Left ventricle myocardium superior (tissue), 1 donor: ENCODE data around the gene TMEM54. TPM values are rescaled to one million over a fixed set of nuclear protein-coding genes. Genes with fewer than 3 reads are reported as not detected.

ENCODE experiments used
- ATAC-seq: fragments of 200-7000 bp; cut with Tn5 transposase; one replicate; pipeline ENCODE4 v1.9.1; 2020; ENCODE audit warnings: mild to moderate bottlenecking, moderate library complexity
- DNase-seq: peaks from one replicate; pipeline ENCODE4 v3.0.0-alpha.2; 2020
- intact Hi-C: fragments of 100-400 bp; cut with micrococcal nuclease; formaldehyde crosslinking; loops from one replicate; pipeline ENCODE4 v1.11.0; 2022
- total RNA-seq: library from RNA; stranded (reverse); fragmentation: NEBNext Ultra II Directional; extraction: Animal tissue kit (Norgen Biotek cat#: 25700); gene quantifications from one replicate; pipeline ENCODE4 v1.2.1, GENCODE V29; 2021
- donor health status: DM: no; HTN: yes; CAD: no; lungs with severe emphysema.

Gene TMEM54
- total RNA-seq, 1 donor from 2014 or later = 6.7 TPM

- ATAC-seq (peak; percentile 55), DNase-seq (peak; percentile 62)
- intact Hi-C loops = no loop called here
These were observed 30.4 kb downstream of the TMEM54 start, which contains the start of gene FNDC5 for GRCh38 chr1:32870615-32871363. FNDC5 (minus strand) TSS chr1:32870912.

GRCh38 chr1:32869923-32870614 lies 31.1 kb downstream of the TMEM54 start:
- DNase-seq (no peak), ATAC-seq (peak; percentile 23)
- intact Hi-C loops = no loop called here

- ATAC-seq (no peak), DNase-seq (no peak)
- intact Hi-C loops = no loop called here
These were observed 32.3 kb downstream of the TMEM54 start for GRCh38 chr1:32868806-32869455.

GRCh38 chr1:32868085-32868484 lies 33.1 kb downstream of the TMEM54 start:
- DNase-seq (no peak), ATAC-seq (no peak)
- intact Hi-C loops = no loop called here

GRCh38 chr1:32867671-32868070 lies 33.5 kb downstream of the TMEM54 start:
- ATAC-seq (no peak), DNase-seq (no peak)
- intact Hi-C loops = no loop called here

- DNase-seq (no peak), ATAC-seq (no peak)
- intact Hi-C loops = no loop called here
These were observed 34.0 kb downstream of the TMEM54 start for GRCh38 chr1:32867151-32867550.

- ATAC-seq (peak; percentile 42), DNase-seq (no peak)
- intact Hi-C loops = no loop called here
These were observed 35.4 kb downstream of the TMEM54 start for GRCh38 chr1:32865639-32866405.

GRCh38 chr1:32864375-32865019 lies 36.7 kb downstream of the TMEM54 start:
- ATAC-seq = peak; percentile 58
- intact Hi-C loops = no loop called here
- no peak for DNase-seq

- ATAC-seq (no peak), DNase-seq (no peak)
- intact Hi-C loops = no loop called here
These were observed 37.3 kb downstream of the TMEM54 start for GRCh38 chr1:32863881-32864245.

- intact Hi-C loops = no loop called here
- DNase-seq (no peak), ATAC-seq (no peak)
These were observed 37.8 kb downstream of the TMEM54 start for GRCh38 chr1:32863218-32863880.

- no peak for ATAC-seq
- DNase-seq = no peak
- intact Hi-C loops = no loop called here
These were observed 39.1 kb downstream of the TMEM54 start for GRCh38 chr1:32861904-32862695.

GRCh38 chr1:32860566-32860965 lies 40.6 kb downstream of the TMEM54 start:
- DNase-seq = no peak
- intact Hi-C loops = no loop called here
- no peak for ATAC-seq

- intact Hi-C loops = no loop called here
- DNase-seq (no peak), ATAC-seq (no peak)
These were observed 41.3 kb downstream of the TMEM54 start for GRCh38 chr1:32859915-32860314.

- intact Hi-C loops = no loop called here
- ATAC-seq (no peak), DNase-seq (no peak)
These were observed 42.4 kb downstream of the TMEM54 start for GRCh38 chr1:32858791-32859190.

- no peak for DNase-seq
- ATAC-seq = no peak
- intact Hi-C loops = no loop called here
These were observed 43.1 kb downstream of the TMEM54 start for GRCh38 chr1:32858136-32858535.

- DNase-seq = no peak
- intact Hi-C loops = no loop called here
- ATAC-seq = no peak
These were observed 45.1 kb downstream of the TMEM54 start for GRCh38 chr1:32855861-32856617.

GRCh38 chr1:32848354-32849063 lies 52.7 kb downstream of the TMEM54 start:
- no peak for DNase-seq
- intact Hi-C loops = no loop called here
- ATAC-seq = no peak
